Neural cell (in vitro differentiated cells): ENCODE results near the gene KSR2. TPM values are rescaled to one million over a fixed set of nuclear protein-coding genes. Genes with fewer than 3 reads are reported as not detected.

ENCODE experiments used
- H2AFZ ChIP-seq: fragments of 200-600, 300-800 bp; sonication (generic), shearing (Covaris generic); 2 replicates; pipeline ENCODE4 v1.6.0; 2014; ENCODE audit warnings: low read depth, mild to moderate bottlenecking, antibody characterized with exemption, low read length, moderate library complexity
- H3F3A ChIP-seq: fragments of 200-600 bp; shearing (Covaris generic); 2 replicates; pipeline ENCODE4 v1.6.1; 2016; ENCODE audit warnings: mild to moderate bottlenecking, moderate library complexity, mixed read lengths, antibody characterized with exemption, low read length; ENCODE audit not compliant: insufficient read depth, poor library complexity, severe bottlenecking
- H3K27ac ChIP-seq: fragments of 200-600, 300-800 bp; sonication (generic), shearing (Covaris generic); 2 replicates; pipeline ENCODE4 v1.5.1; 2014; ENCODE audit warnings: mild to moderate bottlenecking, low read length, moderate library complexity
- H3K27me3 ChIP-seq: fragments of 300-800, 200-600 bp; sonication (generic), shearing (Covaris generic); 2 replicates; pipeline ENCODE4 v1.6.0; 2014; ENCODE audit warnings: mild to moderate bottlenecking, low read depth, low read length, moderate library complexity; ENCODE audit not compliant: insufficient read depth
- H3K36me3 ChIP-seq: fragments of 300-800, 200-600 bp; sonication (generic), shearing (Covaris generic); 2 replicates; pipeline ENCODE4 v1.5.1; 2014; ENCODE audit warnings: mild to moderate bottlenecking, antibody characterized with exemption, low read length, moderate library complexity; ENCODE audit not compliant: insufficient read depth
- H3K4me2 ChIP-seq: fragments of 300-800, 200-600 bp; sonication (generic), shearing (Covaris generic); 2 replicates; pipeline ENCODE4 v1.6.0; 2014; ENCODE audit warnings: mild to moderate bottlenecking, low read length
- H3K4me3 ChIP-seq: fragments of 300-800, 200-600 bp; sonication (generic), shearing (Covaris generic); 2 replicates; pipeline ENCODE4 v1.5.1; 2014; ENCODE audit warnings: mild to moderate bottlenecking, low read length, moderate library complexity
- H3K79me2 ChIP-seq: fragments of 200-600 bp; shearing (Covaris generic); replicated peaks from 2 replicates; pipeline ENCODE4 v1.6.0; 2014; ENCODE audit warnings: mild to moderate bottlenecking, low read length, moderate library complexity; ENCODE audit not compliant: insufficient read depth
- H3K9ac ChIP-seq: fragments of 300-800, 200-600 bp; sonication (generic), shearing (Covaris generic); 2 replicates; pipeline ENCODE4 v1.6.1; 2016; ENCODE audit warnings: mild to moderate bottlenecking, low read length, mixed read lengths
- H3K9me2 ChIP-seq: fragments of 200-600 bp; shearing (Covaris generic); 2 replicates; pipeline ENCODE4 v1.6.1; 2016; ENCODE audit warnings: mild to moderate bottlenecking, low read length, mixed read lengths; ENCODE audit not compliant: insufficient read depth
- H3K9me3 ChIP-seq: fragments of 200-600, 300-800 bp; sonication (generic), shearing (Covaris generic); 2 replicates; pipeline ENCODE4 v1.6.1; 2016; ENCODE audit warnings: mild to moderate bottlenecking, mixed run types, low read length, moderate library complexity, mixed read lengths
- H4K20me1 ChIP-seq: fragments of 200-600 bp; shearing (Covaris generic); 2 replicates; pipeline ENCODE4 v1.6.1; 2016; ENCODE audit warnings: mild to moderate bottlenecking, mixed run types; ENCODE audit not compliant: insufficient read depth
- EP300 ChIP-seq: fragments of 450-650 bp; conservative IDR thresholded peaks from 2 replicates; pipeline ENCODE4 v1.6.1; 2014; ENCODE audit warnings: antibody characterized with exemption, mild to moderate bottlenecking, moderate library complexity; ENCODE audit not compliant: poor library complexity, severe bottlenecking
- EZH2 ChIP-seq: fragments of 200-600, 300-800 bp; shearing (Covaris generic), sonication (generic); IDR thresholded peaks from 2 replicates; pipeline ENCODE4 v1.6.1; 2014; ENCODE audit warnings: antibody characterized with exemption, low read length, borderline replicate concordance, mild to moderate bottlenecking; ENCODE audit not compliant: insufficient read depth, poor library complexity, severe bottlenecking
- MXI1 ChIP-seq: fragments of 450-650 bp; conservative IDR thresholded peaks from 2 replicates; pipeline ENCODE4 v1.6.1; 2014; ENCODE audit warnings: antibody characterized with exemption, mild to moderate bottlenecking; ENCODE audit not compliant: poor library complexity, severe bottlenecking
- POLR2AphosphoS5 ChIP-seq: IDR thresholded peaks from 2 replicates; pipeline ENCODE4 v1.6.1; 2012
- RAD21 ChIP-seq: fragments of 450-650 bp; conservative IDR thresholded peaks from 2 replicates; pipeline ENCODE4 v1.6.1; 2014; ENCODE audit warnings: antibody characterized with exemption, mild to moderate bottlenecking, moderate library complexity
- SMC3 ChIP-seq: fragments of 450-650 bp; conservative IDR thresholded peaks from 2 replicates; pipeline ENCODE4 v1.6.1; 2014; ENCODE audit warnings: antibody characterized with exemption, mild to moderate bottlenecking, moderate library complexity; ENCODE audit not compliant: poor library complexity
- TAF1 ChIP-seq: IDR thresholded peaks from 2 replicates; pipeline ENCODE4 v1.6.1; 2012; ENCODE audit warnings: low read depth
- polyA plus RNA-seq: library from polyadenylated mRNA; depleted of rRNA; stranded (reverse); fragments of >200 nt; gene quantifications from 2 replicates; pipeline ENCODE4 v1.2.3, GENCODE V29; 2014
- TF ChIP-seq, protein P1 (sequence below): IDR thresholded peaks from 2 replicates; pipeline ENCODE4 v1.6.1; 2012; ENCODE audit warnings: borderline replicate concordance
- TF ChIP-seq, protein P2 (sequence below): fragments of 450-650 bp; IDR thresholded peaks from 2 replicates; pipeline ENCODE4 v1.5.1; 2014; ENCODE audit warnings: antibody characterized with exemption, mild to moderate bottlenecking, moderate library complexity; ENCODE audit not compliant: poor library complexity, severe bottlenecking

KSR2 gene
- polyA plus RNA-seq, 1 donor from 2014 or later, result 3.0 TPM

DNA sequence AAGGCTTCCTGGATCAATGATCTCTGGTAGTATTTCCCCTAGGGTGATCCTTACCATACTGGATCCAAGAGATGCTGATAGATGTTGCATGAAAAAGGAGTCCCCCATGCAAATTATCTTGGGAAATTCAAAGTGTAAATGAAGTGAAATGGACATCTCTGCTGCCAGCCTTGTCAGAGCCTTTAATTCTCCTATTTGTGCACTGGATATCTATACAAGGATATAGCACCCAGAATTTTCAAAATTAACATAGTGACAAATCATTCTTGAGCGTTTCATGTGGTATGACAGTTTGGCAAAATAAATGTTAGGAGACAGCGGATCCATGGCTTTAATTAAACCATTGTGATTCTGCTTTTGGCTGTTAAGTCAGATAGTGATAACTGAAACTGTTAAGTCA is 260.9 kb downstream of the KSR2 start:
- Histone ChIP-seq H3K4me3 (no peak overlapping the region), H3K9me3 (no peaks in the 10 kb centered on the region), H3K79me2 (no peaks in the 10 kb centered on the region), H2AFZ (no peak overlapping the region), H3K27me3 (no peaks in the 10 kb centered on the region), H3F3A (no peaks in the 10 kb centered on the region), H3K36me3 (no peaks in the 10 kb centered on the region), H4K20me1 (no peaks in the 10 kb centered on the region), H3K9ac (no peak overlapping the region), H3K9me2 (no peaks in the 10 kb centered on the region), H3K27ac (no peak overlapping the region), H3K4me2 (no peak overlapping the region)
- TF ChIP-seq EP300, result no peak
- TF ChIP-seq, protein P1, sequence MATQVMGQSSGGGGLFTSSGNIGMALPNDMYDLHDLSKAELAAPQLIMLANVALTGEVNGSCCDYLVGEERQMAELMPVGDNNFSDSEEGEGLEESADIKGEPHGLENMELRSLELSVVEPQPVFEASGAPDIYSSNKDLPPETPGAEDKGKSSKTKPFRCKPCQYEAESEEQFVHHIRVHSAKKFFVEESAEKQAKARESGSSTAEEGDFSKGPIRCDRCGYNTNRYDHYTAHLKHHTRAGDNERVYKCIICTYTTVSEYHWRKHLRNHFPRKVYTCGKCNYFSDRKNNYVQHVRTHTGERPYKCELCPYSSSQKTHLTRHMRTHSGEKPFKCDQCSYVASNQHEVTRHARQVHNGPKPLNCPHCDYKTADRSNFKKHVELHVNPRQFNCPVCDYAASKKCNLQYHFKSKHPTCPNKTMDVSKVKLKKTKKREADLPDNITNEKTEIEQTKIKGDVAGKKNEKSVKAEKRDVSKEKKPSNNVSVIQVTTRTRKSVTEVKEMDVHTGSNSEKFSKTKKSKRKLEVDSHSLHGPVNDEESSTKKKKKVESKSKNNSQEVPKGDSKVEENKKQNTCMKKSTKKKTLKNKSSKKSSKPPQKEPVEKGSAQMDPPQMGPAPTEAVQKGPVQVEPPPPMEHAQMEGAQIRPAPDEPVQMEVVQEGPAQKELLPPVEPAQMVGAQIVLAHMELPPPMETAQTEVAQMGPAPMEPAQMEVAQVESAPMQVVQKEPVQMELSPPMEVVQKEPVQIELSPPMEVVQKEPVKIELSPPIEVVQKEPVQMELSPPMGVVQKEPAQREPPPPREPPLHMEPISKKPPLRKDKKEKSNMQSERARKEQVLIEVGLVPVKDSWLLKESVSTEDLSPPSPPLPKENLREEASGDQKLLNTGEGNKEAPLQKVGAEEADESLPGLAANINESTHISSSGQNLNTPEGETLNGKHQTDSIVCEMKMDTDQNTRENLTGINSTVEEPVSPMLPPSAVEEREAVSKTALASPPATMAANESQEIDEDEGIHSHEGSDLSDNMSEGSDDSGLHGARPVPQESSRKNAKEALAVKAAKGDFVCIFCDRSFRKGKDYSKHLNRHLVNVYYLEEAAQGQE, result no peak
- no peak for TF ChIP-seq MXI1
- no peak for TF ChIP-seq TAF1
- no peak for TF ChIP-seq RAD21
- no peak for TF ChIP-seq SMC3
- no peak for TF ChIP-seq POLR2AphosphoS5
- TF ChIP-seq EZH2, result no peak
- TF ChIP-seq, protein P2, sequence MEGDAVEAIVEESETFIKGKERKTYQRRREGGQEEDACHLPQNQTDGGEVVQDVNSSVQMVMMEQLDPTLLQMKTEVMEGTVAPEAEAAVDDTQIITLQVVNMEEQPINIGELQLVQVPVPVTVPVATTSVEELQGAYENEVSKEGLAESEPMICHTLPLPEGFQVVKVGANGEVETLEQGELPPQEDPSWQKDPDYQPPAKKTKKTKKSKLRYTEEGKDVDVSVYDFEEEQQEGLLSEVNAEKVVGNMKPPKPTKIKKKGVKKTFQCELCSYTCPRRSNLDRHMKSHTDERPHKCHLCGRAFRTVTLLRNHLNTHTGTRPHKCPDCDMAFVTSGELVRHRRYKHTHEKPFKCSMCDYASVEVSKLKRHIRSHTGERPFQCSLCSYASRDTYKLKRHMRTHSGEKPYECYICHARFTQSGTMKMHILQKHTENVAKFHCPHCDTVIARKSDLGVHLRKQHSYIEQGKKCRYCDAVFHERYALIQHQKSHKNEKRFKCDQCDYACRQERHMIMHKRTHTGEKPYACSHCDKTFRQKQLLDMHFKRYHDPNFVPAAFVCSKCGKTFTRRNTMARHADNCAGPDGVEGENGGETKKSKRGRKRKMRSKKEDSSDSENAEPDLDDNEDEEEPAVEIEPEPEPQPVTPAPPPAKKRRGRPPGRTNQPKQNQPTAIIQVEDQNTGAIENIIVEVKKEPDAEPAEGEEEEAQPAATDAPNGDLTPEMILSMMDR, result no peak

DNA sequence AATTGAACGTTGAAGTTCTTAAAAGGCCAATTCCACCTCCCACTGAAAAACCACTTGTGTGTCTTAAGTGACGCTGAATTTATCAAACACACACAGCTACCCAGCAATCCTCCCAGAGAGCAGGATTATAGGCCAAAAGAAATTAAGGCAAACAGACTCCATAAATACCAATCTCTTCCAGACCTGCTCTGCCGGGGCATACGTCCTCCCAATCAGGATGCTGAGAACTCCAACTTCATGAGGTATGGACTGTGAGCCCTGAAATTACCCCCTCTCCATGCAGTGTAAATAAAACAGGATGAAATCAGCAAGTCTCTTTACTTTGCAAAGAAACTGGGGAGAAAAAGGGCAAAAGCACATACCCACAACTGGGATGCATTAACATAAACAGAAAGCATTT is 265.2 kb downstream of the KSR2 start:
- Histone ChIP-seq H4K20me1 (no peaks in the 10 kb centered on the region), H3K4me2 (no peak overlapping the region), H3K9me2 (no peaks in the 10 kb centered on the region), H3K36me3 (no peaks in the 10 kb centered on the region), H2AFZ (no peak overlapping the region), H3F3A (no peaks in the 10 kb centered on the region), H3K79me2 (no peaks in the 10 kb centered on the region), H3K27ac (no peak overlapping the region), H3K9me3 (no peaks in the 10 kb centered on the region), H3K9ac (no peak overlapping the region), H3K4me3 (no peak overlapping the region), H3K27me3 (no peaks in the 10 kb centered on the region)
- no peak for TF ChIP-seq EZH2

DNA sequence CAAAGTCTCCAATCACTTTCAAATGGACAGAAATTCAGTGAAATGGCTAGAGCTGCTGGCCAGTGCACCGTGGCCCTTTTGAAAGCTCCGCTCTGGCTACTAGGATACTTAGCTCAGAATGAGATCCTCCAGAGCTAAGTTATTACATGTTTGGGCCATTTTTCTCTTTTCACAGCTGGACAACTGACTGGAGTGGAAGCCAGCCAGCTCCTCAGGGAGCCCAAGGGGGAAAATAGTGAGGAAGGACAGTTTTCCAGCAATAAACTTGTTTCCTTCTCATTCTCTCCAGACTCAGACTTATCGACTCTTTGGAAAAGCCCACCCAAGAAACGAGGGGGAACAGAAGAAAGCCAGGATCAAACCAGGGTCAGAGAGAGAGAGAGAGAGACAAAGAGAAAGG is 266.0 kb downstream of the KSR2 start:
- Histone ChIP-seq H3K9ac (no peak overlapping the region), H4K20me1 (no peaks in the 10 kb centered on the region), H3K79me2 (no peaks in the 10 kb centered on the region), H3K4me3 (no peak overlapping the region), H3K27ac (no peak overlapping the region), H2AFZ (no peak overlapping the region), H3K9me2 (no peaks in the 10 kb centered on the region), H3F3A (no peaks in the 10 kb centered on the region), H3K9me3 (no peaks in the 10 kb centered on the region), H3K4me2 (no peak overlapping the region), H3K27me3 (no peaks in the 10 kb centered on the region), H3K36me3 (no peaks in the 10 kb centered on the region)
- TF ChIP-seq EP300 (no peak), POLR2AphosphoS5 (no peak), EZH2 (no peak), SMC3 (no peak), RAD21 (no peak), MXI1 (no peak), TAF1 (no peak)
- TF ChIP-seq, protein P1, result no peak
- TF ChIP-seq, protein P2, result no peak
